ENCODE results near the gene ARHGEF40.

DNA sequence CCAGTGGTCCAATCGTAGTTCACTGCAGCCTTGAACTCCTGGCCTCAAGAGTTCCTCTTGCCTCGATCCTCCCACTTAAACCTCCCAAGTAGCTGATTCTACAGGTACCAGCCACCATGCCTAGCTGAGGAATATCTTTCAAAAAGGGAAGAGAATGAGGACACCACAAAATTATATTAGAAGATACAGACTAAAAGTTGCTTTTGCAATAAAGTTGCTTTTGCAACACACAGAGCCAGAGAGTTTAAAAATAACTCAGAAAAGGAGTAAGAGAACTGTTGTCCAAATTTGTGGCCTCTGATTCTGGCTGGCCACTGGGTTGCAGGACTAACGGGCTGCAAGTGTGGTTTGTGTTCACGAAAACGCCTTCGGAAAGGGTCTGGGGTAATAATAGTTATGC lies 50.6 kb downstream of the ARHGEF40 start:
- TF ChIP-seq, protein P1, sequence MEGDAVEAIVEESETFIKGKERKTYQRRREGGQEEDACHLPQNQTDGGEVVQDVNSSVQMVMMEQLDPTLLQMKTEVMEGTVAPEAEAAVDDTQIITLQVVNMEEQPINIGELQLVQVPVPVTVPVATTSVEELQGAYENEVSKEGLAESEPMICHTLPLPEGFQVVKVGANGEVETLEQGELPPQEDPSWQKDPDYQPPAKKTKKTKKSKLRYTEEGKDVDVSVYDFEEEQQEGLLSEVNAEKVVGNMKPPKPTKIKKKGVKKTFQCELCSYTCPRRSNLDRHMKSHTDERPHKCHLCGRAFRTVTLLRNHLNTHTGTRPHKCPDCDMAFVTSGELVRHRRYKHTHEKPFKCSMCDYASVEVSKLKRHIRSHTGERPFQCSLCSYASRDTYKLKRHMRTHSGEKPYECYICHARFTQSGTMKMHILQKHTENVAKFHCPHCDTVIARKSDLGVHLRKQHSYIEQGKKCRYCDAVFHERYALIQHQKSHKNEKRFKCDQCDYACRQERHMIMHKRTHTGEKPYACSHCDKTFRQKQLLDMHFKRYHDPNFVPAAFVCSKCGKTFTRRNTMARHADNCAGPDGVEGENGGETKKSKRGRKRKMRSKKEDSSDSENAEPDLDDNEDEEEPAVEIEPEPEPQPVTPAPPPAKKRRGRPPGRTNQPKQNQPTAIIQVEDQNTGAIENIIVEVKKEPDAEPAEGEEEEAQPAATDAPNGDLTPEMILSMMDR (IDR thresholded peaks at IDR 0.05): no peak
- TF ChIP-seq POLR2A (IDR thresholded peaks at IDR 0.05) (no peak), POLR2AphosphoS5 (IDR thresholded peaks at IDR 0.05) (no peak)
